ENCODE results near the gene EIF6. TPM values are rescaled to one million over a fixed set of nuclear protein-coding genes. Genes with fewer than 3 reads are reported as not detected.

The EIF6 gene
- total and polyA plus RNA-seq, 2 of the 8 experiments (the other 6 are each of a cell fraction or from before 2014, with no cell fraction given) = 184 to 319 TPM

DNA sequence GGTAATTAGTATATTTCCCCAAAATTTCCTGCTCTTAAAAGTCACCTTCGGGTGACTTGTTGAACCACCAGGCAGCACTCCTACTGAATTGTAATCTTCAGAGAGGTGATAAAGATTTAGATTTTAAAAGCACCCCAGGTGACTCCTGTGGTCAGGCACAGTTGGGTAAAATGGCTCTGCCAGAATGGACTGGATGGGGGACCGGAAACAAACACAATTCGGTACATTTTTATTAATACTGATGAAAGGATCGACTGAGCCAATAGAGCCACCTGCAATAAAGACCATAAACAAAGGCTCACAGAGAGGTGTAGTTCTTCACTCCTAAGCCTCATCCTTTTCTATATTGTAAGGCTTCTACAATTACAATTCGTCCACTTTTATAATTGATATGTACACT is 27.2 kb upstream of the EIF6 start (continued):
- TF ChIP-seq RAD21 (IDR thresholded peaks at IDR 0.05 in 1 of 2, conservative IDR thresholded peaks at IDR 0.05 in 1 of 2; ENCODE audit: low read depth in 2 of 2, low read length in 2 of 2) = no peak

All from H1 (cell line).